ENCODE results near the gene PRPF8.
A peak's percentile ranks its signal among the peaks of the same experiment; 100 is the strongest.
"Not testable (repeated sequence)": the region's sequence is repeated elsewhere in the genome, so short reads cannot be mapped to it uniquely, and the experiment has no call there.

The PRPF8 gene

GRCh38 chr17:1684378-1685189 is at the start of gene PRPF8:
PRPF8 (minus strand) TSS chr17:1684867; CDS start chr17:1684571, 296 bp downstream.
- DNase-seq = peak; percentile 97

GRCh38 chr17:1733759-1734158 is 49.1 kb upstream of the PRPF8 start:
- DNase-seq = no peak

GRCh38 chr17:1732833-1733321 is 48.2 kb upstream of the PRPF8 start:
- DNase-seq = no peak

GRCh38 chr17:1732241-1732832 is 47.7 kb upstream of the PRPF8 start:
- DNase-seq = no peak

GRCh38 chr17:1731194-1731506 is 46.5 kb upstream of the PRPF8 start:
- DNase-seq = no peak

- DNase-seq = no peak
These were observed 45.9 kb upstream of the PRPF8 start for GRCh38 chr17:1730326-1731193.

- DNase-seq = no peak
These were observed 45.3 kb upstream of the PRPF8 start for GRCh38 chr17:1729966-1730325.

- no peak for DNase-seq
These were observed 43.4 kb upstream of the PRPF8 start for GRCh38 chr17:1727876-1728630.

GRCh38 chr17:1727258-1727789 is 42.7 kb upstream of the PRPF8 start:
- no peak for DNase-seq

GRCh38 chr17:1726626-1727257 is 42.1 kb upstream of the PRPF8 start:
- no peak for DNase-seq

- DNase-seq = no peak
These were observed 41.2 kb upstream of the PRPF8 start for GRCh38 chr17:1725642-1726511.

GRCh38 chr17:1724869-1725641 is 40.4 kb upstream of the PRPF8 start:
- no peak for DNase-seq

GRCh38 chr17:1724351-1724868 is 39.7 kb upstream of the PRPF8 start, which contains the start of gene WDR81:
WDR81 (plus strand) TSS chr17:1724704; CDS start chr17:1724960, 256 bp downstream.
- DNase-seq = peak; percentile 83

- DNase-seq = not testable (repeated sequence)
These were observed 37.4 kb upstream of the PRPF8 start for GRCh38 chr17:1722022-1722421.

- peak; percentile 74 for DNase-seq
These were observed 36.3 kb upstream of the PRPF8 start for GRCh38 chr17:1720856-1721386.

- no peak for DNase-seq
These were observed 33.9 kb upstream of the PRPF8 start for GRCh38 chr17:1718362-1719165.

- peak; percentile 64 for DNase-seq
These were observed 32.4 kb upstream of the PRPF8 start for GRCh38 chr17:1716912-1717695.
